Measurements from ENCODE around the gene C10orf71. TPM values are rescaled to one million over a fixed set of nuclear protein-coding genes. Genes with fewer than 3 reads are reported as not detected.

Gene C10orf71
- total RNA-seq, 4 donors from 2014 or later, result not detected

DNA sequence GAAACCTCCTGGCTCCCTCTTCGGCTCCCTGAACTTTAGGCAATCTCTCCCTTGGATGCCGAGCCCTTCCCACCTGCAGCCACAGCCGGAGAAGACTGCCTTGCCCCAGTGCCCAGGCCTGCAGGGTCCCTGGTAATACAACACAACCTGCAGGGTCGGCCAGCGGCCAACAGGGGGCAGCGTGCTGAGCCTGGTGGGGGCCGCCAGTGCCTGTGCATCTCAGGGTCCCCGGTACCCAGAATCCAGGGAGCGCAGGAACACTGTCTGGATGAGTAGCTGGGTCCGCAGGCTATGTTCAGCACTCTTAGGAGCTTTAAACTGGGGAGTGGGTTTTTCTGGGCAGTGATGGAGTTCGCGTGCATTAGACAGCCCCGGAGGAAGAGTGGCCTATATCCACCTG is 17.5 kb upstream of the C10orf71 start:
- TF ChIP-seq, protein P1, sequence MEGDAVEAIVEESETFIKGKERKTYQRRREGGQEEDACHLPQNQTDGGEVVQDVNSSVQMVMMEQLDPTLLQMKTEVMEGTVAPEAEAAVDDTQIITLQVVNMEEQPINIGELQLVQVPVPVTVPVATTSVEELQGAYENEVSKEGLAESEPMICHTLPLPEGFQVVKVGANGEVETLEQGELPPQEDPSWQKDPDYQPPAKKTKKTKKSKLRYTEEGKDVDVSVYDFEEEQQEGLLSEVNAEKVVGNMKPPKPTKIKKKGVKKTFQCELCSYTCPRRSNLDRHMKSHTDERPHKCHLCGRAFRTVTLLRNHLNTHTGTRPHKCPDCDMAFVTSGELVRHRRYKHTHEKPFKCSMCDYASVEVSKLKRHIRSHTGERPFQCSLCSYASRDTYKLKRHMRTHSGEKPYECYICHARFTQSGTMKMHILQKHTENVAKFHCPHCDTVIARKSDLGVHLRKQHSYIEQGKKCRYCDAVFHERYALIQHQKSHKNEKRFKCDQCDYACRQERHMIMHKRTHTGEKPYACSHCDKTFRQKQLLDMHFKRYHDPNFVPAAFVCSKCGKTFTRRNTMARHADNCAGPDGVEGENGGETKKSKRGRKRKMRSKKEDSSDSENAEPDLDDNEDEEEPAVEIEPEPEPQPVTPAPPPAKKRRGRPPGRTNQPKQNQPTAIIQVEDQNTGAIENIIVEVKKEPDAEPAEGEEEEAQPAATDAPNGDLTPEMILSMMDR (IDR thresholded peaks at IDR 0.05; ENCODE audit: low read depth), result no peak

DNA sequence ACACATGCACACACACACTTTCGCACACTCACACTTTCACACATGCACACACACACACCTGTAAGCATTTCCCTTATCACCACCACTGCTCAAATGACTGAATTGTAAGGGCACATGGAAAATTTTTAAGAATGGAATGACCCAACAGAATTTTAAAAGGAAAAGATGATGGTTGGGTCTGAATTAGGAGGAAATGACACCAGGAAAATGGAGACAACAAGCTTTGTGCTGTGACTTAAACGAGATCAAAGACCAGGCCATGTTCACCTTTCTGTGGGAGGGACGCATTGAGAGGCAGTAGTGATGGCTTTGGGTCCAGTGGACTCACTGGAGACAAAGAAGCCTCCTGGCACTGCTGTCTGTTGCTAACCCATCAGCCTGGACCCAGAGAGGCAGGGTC is 16.7 kb upstream of the C10orf71 start:
- TF ChIP-seq, protein P1 (IDR thresholded peaks at IDR 0.05; ENCODE audit: low read depth), result no peak

GRCh38 chr10:49282879-49283341 is 16.1 kb upstream of the C10orf71 start:
- TF ChIP-seq, protein P1 (IDR thresholded peaks at IDR 0.05; ENCODE audit: low read depth), result no peak

- TF ChIP-seq, protein P1 (IDR thresholded peaks at IDR 0.05; ENCODE audit: low read depth), result no peak
These were observed 15.5 kb upstream of the C10orf71 start for GRCh38 chr10:49283491-49283890.

GRCh38 chr10:49284356-49284755 is 14.6 kb upstream of the C10orf71 start:
- TF ChIP-seq, protein P1 (IDR thresholded peaks at IDR 0.05; ENCODE audit: low read depth), result no peak

- TF ChIP-seq, protein P1 (IDR thresholded peaks at IDR 0.05; ENCODE audit: low read depth), result no peak
These were observed 13.7 kb upstream of the C10orf71 start for GRCh38 chr10:49285232-49285631.

DNA sequence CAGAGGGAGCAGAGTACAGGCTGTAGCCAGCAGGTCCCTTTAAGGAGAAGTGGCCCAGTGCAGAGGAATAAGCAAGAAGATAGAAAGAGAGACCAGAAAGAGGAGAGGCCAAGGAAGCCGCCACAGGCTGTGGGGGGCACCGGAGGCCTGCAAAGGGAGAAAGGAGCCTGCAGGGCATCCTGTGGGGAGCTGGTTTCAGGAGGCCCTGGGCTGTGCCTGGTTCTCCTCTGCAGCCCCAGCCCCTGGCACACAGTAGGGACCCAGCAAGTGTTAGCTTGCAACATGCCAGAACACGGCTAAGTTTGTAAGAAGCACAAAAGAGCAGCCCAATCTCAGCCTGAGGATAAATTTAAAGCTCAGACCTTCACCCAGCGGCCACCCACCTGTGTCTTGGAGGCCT is 12.3 kb upstream of the C10orf71 start:
- TF ChIP-seq, protein P1 (IDR thresholded peaks at IDR 0.05; ENCODE audit: low read depth), result no peak
